ENCODE data around the gene CCKAR. TPM values are rescaled to one million over a fixed set of nuclear protein-coding genes. Genes with fewer than 3 reads are reported as not detected.

CCKAR gene
- total and polyA plus RNA-seq, 2 of the 8 experiments (the other 6 are each of a cell fraction or from before 2014, with no cell fraction given), result not detected

GRCh38 chr4:26484032-26484515, 6.2 kb downstream of the CCKAR start:
- ChIA-PET CTCF (ENCODE audit: partially characterized antibody) (interaction anchor here (1.1 to 1.6 kb wide), 4 partner anchors 12 to 236 kb away, joined by 3 to 4 read pairs (median 3); no protein-coding TSS in a partner anchor), POLR2A (ENCODE audit: partially characterized antibody) (no interaction called here)
- Histone ChIP-seq H3K56ac (replicated peaks; ENCODE audit: insufficient read length, low read depth, low read length) (no peak overlapping the region), H3K27ac (ENCODE audit: low read depth, low read length) (no peak overlapping the region), H4K91ac (replicated peaks; ENCODE audit: insufficient read length, low read length) (no peak overlapping the region), H3K4ac (replicated peaks; ENCODE audit: insufficient read length, low read depth, low read length) (no peak overlapping the region), H4K8ac (ENCODE audit: extremely low read depth, insufficient read depth, low read length) (no peak overlapping the region), H2BK20ac (ENCODE audit: low read length) (no peak overlapping the region), H3K23me2 (ENCODE audit: low read depth, low read length) (no peaks in the 10 kb centered on the region), H3K4me1 (replicated peaks in 1 of 4; ENCODE audit: control insufficient read depth in 3 of 4, insufficient read depth in 4 of 4, low read length in 3 of 4) (no peaks in the 10 kb centered on the region; a peak in 2 of 7 replicates), H3K9me3 (ENCODE audit: insufficient read depth in 2 of 2, low read depth in 1 of 2, low read length in 1 of 2) (no peaks in the 10 kb centered on the region), H4K20me1 (replicated peaks in 1 of 2; ENCODE audit: control insufficient read depth in 1 of 2, insufficient read depth in 2 of 2, low read length in 2 of 2) (no peaks in the 10 kb centered on the region), H3K79me1 (ENCODE audit: low read depth, low read length) (no peaks in the 10 kb centered on the region), H3K9ac (replicated peaks in 1 of 4; ENCODE audit: extremely low read depth in 1 of 4, low read depth in 3 of 4, low read length in 3 of 4) (no peak overlapping the region), H3K4me3 (ENCODE audit: extremely low read depth in 1 of 4, insufficient read depth in 2 of 4, low read depth in 3 of 4, low read length in 4 of 4) (no peak overlapping the region), H3K79me2 (ENCODE audit: control insufficient read depth in 1 of 2, insufficient read depth in 2 of 2, low read length in 2 of 2) (no peaks in the 10 kb centered on the region), H2BK120ac (replicated peaks; ENCODE audit: low read depth, low read length) (no peak overlapping the region), H3K14ac (ENCODE audit: insufficient read length) (no peak overlapping the region), H2AFZ (ENCODE audit: low read length) (no peak overlapping the region; the same call in 1 of the 2 replicates), H3K36me3 (ENCODE audit: control insufficient read depth in 2 of 4, insufficient read depth in 4 of 4, low read length in 3 of 4) (no peaks in the 10 kb centered on the region), H3K18ac (ENCODE audit: extremely low read depth, low read length) (no peak overlapping the region), H3K23ac (ENCODE audit: insufficient read length) (no peak overlapping the region), H3K4me2 (ENCODE audit: insufficient read depth in 1 of 2, low read depth in 2 of 2, low read length in 2 of 2) (no peak overlapping the region), H2AK5ac (ENCODE audit: low read depth, low read length) (no peak overlapping the region), H2BK15ac (ENCODE audit: low read length) (no peak overlapping the region), H2BK5ac (ENCODE audit: low read depth, low read length) (no peak overlapping the region), H2BK12ac (ENCODE audit: low read depth, low read length) (no peak overlapping the region), H3K27me3 (replicated peaks in 1 of 4; ENCODE audit: control insufficient read depth in 3 of 4, extremely low read depth in 1 of 4, insufficient read depth in 3 of 4, low read length in 3 of 4) (no peaks in the 10 kb centered on the region), H4K5ac (ENCODE audit: insufficient read length, low read depth, low read length) (no peak overlapping the region)
- DNase-seq (ENCODE audit: low read depth in 1 of 2, low spot score in 2 of 2), result no peak
- FAIRE-seq, result no peak
- 81% methylated on average over 2 of the region's 2 CpGs; no CpG with 5 or more reads in 1 of the 2 experiments for WGBS, 2 experiments (ENCODE audit: extremely low coverage in 1 of 2, insufficient coverage in 1 of 2, insufficient read length in 1 of 2, insufficient replicate concordance in 2 of 2, low coverage in 1 of 2, low lambda C conversion rate in 2 of 2, missing lambda C conversion rate in 1 of 2)
- no peak for TF ChIP-seq SP2 (IDR thresholded peaks at IDR 0.05; ENCODE audit: low read length)
- no peak for TF ChIP-seq BRCA1 (IDR thresholded peaks at IDR 0.05; ENCODE audit: low read depth, low read length)
- no peak for TF ChIP-seq NANOG (IDR thresholded peaks at IDR 0.05; ENCODE audit: insufficient read depth, low read depth, low read length, poor library complexity, severe bottlenecking)
- TF ChIP-seq PHF8 (conservative IDR thresholded peaks at IDR 0.05; ENCODE audit: low read depth, low read length), result no peak
- no peak for TF ChIP-seq ATF3 (IDR thresholded peaks at IDR 0.05; ENCODE audit: insufficient read depth, low read depth, low read length)
- no peak for TF ChIP-seq MAFK (IDR thresholded peaks at IDR 0.05; ENCODE audit: low read depth, low read length)
- TF ChIP-seq HDAC6 (IDR thresholded peaks at IDR 0.05; ENCODE audit: low read depth, low read length), result no peak
- TF ChIP-seq BCL11A (IDR thresholded peaks at IDR 0.05; ENCODE audit: low read depth in 2 of 2, low read length in 2 of 2), result no peak
- TF ChIP-seq SUZ12 (IDR thresholded peaks at IDR 0.05; ENCODE audit: low read length), result no peak
- TF ChIP-seq POU5F1 (IDR thresholded peaks at IDR 0.05; ENCODE audit: low read depth, low read length), result no peak
- TF ChIP-seq JUN (IDR thresholded peaks at IDR 0.05; ENCODE audit: low read depth, low read length), result no peak
- TF ChIP-seq MAX (IDR thresholded peaks at IDR 0.05), result no peak
- TF ChIP-seq FOSL1 (IDR thresholded peaks at IDR 0.05; ENCODE audit: insufficient read depth, low read depth, low read length), result no peak
